HPDE6-E6E7 (cell line): ENCODE measurements around the gene ELOB.

Experiments
- DNase-seq: peaks from one replicate; pipeline ENCODE4 v3.0.0; 2011; ENCODE audit warnings: missing footprints; ENCODE audit errors: extremely low spot score

Gene ELOB

GRCh38 chr16:2768403-2769089 is 8.5 kb downstream of the ELOB start:
- no peak for DNase-seq

- no peak for DNase-seq
Measured at GRCh38 chr16:2767891-2768290, 9.2 kb downstream of the ELOB start.

GRCh38 chr16:2767140-2767731 is 9.8 kb downstream of the ELOB start:
- DNase-seq, result no peak

GRCh38 chr16:2766430-2767139 is 10.5 kb downstream of the ELOB start:
- DNase-seq, result no peak

- DNase-seq, result no peak
Measured at GRCh38 chr16:2765462-2766404, 11.3 kb downstream of the ELOB start.

- DNase-seq, result no peak
Measured at GRCh38 chr16:2764718-2765117, 12.4 kb downstream of the ELOB start.

- DNase-seq, result no peak
Measured at GRCh38 chr16:2763173-2763572, 13.9 kb downstream of the ELOB start.

GRCh38 chr16:2762711-2763110 is 14.4 kb downstream of the ELOB start:
- no peak for DNase-seq

GRCh38 chr16:2761886-2762583 is 15.0 kb downstream of the ELOB start:
- DNase-seq, result no peak

GRCh38 chr16:2761472-2761871 is 15.6 kb downstream of the ELOB start:
- DNase-seq, result no peak

- DNase-seq, result no peak
Measured at GRCh38 chr16:2757344-2757743, 19.7 kb downstream of the ELOB start.

GRCh38 chr16:2756288-2757015 is 20.6 kb downstream of the ELOB start:
- no peak for DNase-seq

GRCh38 chr16:2755158-2755557 is 21.9 kb downstream of the ELOB start:
- DNase-seq, result no peak

- DNase-seq, result no peak
Measured at GRCh38 chr16:2753733-2754020, 23.4 kb downstream of the ELOB start.

- peak; percentile 63 for DNase-seq
Measured at GRCh38 chr16:2752850-2753732, 24.0 kb downstream of the ELOB start.

- DNase-seq, result peak; percentile 93
Measured at GRCh38 chr16:2752035-2752849, 24.8 kb downstream of the ELOB start, which contains the start of gene SRRM2. Gene SRRM2, plus strand, starts transcription at chr16:2752638. Its CDS starts 3,727 bp downstream, at chr16:2756365.

GRCh38 chr16:2751577-2752034 is 25.5 kb downstream of the ELOB start:
- no peak for DNase-seq

GRCh38 chr16:2749936-2750335 is 27.1 kb downstream of the ELOB start:
- no peak for DNase-seq

GRCh38 chr16:2749476-2749875 is 27.6 kb downstream of the ELOB start:
- DNase-seq, result no peak
